HG02981 (cell line): ENCODE results near the gene MAP7D3.
"Not testable (repeated sequence)": the region's sequence is repeated elsewhere in the genome, so short reads cannot be mapped to it uniquely, and the experiment has no call there.

Experiments
- ATAC-seq: cut with Tn5 transposase; IDR thresholded peaks from one replicate; pipeline ENCODE4 v1.9.1; 2021; ENCODE audit warnings: mild to moderate bottlenecking, moderate library complexity; ENCODE audit not compliant: unreplicated experiment

Gene MAP7D3

DNA sequence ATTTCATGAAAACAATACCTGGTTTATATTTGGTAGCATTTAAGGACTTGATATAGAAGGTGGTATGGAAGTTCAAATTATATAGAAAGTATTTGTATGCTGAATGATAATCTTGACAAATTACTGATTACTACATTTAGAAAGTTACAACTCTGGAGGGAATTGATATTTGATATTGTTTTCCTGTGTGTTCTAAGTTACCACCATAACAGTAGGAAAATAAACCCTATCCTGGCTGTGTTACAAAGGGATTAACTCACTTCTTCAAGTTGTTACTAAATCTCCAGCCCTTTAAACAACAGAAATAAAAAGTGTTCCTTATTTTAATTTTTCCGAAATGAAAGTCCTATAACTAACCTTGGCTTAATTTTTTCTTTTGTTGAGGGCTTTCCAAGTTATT lies 67.3 kb downstream of the MAP7D3 start:
- no peak for ATAC-seq

DNA sequence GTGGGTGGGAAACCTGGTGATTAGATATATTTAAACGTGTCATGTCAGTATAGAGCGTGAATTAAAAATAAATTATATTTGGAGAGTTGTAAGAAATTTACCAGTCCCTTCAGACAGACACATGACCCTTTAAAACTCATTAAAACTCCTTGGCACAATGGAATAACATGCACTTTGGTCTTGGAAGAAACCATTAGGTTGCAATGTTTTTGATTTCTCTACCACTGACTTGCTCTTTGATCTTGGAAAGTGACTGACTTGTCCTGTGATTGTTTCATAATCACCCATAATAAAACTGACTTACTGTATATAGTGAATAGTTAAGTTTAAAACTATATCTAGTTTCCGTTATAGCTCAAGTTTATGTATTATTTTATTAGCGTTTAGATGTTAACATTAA lies 68.0 kb downstream of the MAP7D3 start:
- ATAC-seq: no peak

DNA sequence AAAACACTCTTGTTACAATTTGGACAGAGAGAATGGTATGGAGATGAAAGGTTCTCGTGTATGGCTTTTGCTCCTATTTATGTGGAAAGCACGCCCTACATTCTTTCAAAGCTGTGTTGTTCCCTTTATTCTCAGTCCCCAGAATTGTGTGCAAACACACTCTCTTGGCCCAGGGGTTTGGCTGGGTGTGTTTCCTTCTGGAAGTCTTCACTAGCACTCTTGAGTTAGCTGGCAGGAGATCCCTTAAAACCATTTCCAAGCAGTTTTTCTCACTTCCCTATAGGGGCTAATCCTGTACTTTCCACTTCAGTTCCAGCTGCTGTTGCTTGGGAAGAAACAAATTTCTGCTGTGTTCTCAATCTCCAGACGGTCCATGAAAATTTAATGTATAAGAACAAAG lies 68.8 kb downstream of the MAP7D3 start:
- ATAC-seq: no peak

DNA sequence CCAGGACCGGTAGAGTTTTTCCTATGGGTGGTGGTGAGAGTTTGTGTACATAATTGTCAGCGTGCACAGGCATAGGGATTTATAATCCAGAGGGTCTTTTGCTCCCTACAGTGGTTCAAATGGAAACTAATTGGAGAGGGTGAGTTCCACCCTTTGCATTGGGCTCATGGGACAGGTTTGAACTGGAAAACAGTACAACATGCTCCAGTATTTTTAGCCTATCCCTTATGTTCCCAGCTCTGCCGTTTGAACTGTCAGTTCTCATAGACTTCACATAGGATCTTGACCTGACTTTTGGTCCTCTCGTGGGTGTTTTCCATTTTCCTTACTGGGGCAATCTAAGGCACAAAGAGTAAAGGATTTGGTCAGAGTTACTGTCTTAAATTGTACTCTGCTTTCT lies 72.1 kb downstream of the MAP7D3 start:
- no peak for ATAC-seq

DNA sequence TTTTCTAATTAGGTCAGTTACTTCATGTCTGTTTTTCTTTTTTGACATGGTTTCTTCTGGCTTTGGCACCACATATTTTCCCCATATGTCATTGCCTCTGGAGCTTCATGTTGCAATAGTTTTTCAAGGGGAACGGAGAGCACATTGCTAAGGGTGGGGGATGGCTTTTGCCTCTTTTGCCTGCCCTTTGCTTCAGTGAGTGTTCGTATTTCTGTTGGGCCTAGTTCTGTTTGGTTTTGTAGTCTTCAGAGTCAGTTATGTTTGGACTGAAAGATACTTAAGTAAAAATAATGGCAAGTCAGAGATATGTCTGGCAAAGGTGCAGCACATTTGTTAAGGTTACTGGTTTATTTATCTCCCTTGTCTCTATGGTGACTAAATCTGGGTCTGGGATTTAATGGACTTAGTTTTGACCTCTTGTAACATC lies 74.8 kb downstream of the MAP7D3 start:
- ATAC-seq: no peak

DNA sequence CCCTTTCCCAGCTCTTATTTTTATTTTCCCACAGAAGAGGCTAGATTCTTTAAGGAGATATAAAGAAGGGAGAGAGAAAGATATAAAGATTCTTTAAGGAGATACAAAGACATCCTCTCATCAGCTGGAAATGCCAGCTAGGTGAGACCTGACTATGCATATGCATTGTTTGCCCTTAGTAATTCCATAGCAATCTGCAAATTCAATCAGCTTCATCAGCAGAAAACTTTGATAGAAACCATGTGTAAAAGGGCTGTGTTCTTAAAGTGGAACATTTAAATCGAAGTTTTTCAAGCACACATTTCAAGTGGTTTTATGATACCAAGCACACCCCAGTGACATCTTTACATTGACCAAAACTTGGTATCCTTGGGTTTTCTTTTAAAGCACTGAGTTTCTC lies 79.8 kb downstream of the MAP7D3 start:
- no peak for ATAC-seq

DNA sequence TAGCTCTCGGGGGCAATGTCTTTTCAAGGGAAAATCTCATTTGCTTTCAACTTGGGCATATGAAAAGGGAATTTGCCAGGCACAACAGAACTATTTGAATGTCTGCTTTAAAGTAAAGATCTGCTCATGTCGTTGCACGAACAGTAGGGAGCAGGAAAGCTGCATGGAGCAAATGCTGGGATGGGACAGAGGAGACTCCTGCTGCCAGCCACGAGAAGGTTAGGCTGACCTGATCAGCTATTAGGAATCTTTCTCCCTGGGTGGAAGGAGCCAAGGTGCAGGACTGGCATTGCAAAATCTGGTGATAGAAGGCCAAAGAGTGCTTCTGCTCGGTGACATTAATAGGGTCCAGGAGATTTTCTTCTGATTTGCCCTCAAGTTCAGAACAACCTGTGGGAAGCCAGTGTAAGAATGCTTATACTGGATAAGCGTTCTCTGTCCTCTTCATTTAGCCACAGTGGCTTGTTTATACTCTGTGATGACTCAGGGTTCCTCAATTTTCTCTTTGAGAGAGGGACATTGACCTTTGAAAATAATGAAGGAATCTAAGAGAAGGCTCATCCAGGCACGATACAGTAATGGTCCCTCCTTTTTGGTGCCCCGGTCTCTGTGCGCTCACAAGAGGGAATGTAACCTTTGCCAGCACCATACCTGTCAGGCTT lies 80.9 kb downstream of the MAP7D3 start:
- ATAC-seq: no peak

DNA sequence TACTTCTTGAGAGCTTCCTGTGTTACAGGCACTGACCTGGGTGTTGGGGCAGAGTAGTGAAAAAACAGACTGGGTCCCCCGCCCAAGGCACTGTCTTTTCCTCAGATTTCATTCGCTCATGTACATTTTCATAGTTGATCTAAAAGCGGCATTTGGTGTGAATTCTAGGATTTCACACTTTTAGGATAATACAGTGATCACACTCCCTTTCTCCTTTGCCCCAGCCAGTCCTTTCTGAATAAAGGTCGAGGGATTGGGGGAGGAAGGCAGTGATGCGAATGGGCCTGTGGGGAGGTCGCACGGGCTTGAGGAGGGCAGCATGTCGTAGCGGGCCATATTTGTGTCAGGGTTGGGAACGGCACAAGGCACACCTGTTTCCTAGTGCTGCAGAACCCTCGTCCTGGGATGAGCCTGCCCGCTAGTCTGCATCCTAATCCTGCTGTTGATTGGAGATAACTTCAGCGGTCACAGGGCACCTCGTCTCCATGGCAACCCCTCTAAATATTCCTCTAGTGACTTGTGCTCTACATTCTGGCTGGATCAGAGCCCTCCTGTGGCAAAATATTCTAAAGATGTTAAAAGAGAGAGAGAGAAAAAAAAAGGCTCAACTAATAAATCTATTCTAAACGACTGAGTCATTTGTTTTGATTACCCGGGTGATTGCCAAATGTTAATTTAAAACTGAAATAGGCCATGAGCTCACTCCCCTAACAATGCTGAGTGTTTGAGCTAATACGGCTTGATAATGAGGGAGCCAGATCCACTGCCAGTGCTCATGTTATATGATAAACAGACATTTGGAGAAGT lies 82.1 kb downstream of the MAP7D3 start:
- ATAC-seq: no peak

DNA sequence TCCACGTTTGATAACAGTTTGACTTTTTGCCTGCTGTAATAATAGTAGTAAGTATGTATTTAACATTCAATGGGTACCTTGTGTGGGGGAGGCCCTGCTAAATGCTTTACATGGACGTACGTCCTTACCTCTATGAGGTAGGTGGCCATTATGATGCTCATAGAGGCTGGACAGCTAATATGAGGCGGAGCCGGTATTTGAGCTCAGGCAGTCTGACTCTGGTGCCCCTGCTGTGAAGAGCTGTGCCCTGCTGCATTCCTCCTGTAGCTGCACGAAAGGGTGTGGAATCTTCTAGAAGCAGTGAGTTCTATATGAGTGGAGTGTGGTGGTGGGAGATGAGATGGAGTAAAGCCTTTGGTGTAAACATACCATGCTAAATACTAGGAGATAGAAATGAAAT lies 83.2 kb downstream of the MAP7D3 start:
- ATAC-seq: not testable (repeated sequence)

DNA sequence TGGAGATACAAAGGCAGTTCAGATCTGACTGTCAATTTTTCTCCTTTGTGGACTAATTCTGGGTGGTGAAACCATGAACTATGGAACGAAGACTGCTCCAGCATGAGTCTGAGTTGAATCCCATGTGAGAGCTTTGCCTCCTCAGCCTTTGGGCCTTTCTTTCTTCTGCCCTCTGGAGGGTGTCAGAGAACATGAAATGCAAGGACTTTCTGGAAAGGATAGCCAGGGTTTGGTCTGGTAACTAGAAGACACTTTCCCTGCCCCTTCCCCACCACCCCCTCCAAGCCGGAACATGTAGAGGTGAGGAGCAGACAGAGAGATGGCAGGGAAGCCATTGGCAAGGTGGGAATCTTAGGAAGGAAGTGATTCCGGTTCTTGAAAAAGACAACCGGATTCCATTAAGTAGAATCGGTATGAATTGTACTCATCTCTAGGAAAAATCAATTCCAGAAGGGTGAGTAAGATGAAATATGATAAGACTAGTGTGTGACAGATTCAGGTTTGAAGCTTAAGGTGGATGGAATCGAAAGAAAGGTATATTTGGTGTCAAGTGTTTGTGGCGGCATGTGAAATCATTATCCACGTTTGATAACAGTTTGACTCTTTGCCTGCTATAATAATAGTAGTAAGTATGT lies 84.9 kb downstream of the MAP7D3 start:
- ATAC-seq: no peak

DNA sequence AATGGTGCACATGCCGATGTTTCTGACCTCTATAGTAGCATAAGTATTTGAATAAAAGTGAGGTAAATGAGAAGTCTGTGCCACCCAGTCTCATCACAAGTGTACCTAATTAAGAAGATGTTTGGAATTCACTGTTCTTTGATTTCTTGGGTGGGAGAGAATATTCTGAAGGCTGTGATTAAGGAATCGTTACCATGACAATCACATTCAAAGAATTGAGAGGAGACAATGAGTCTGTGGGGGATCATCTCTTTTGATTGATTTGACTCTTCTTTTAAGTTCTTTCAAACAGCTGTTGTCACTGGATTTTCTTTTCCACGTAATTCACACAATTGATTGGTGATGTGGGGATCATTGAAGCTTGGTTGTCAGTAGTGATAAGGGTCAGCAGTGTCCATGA lies 85.8 kb downstream of the MAP7D3 start:
- no peak for ATAC-seq

DNA sequence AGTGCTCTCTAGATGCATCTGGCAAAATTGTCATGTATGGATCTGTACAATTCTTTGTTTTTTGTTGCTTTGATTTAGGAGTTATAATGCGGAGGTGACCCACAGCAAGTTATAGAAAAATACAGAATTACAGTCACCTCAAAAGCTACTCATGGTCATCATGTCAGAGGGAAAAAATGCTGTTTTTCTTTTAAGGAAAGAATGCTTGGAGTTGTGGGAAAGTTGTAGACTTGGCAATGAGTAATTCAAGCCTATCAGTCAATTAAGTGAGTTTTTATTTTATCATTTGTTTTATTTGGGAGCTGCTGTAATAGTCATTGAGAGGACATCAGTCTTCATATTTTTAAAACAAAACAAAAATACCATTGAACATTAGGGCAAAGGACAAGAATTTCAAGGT lies 87.5 kb downstream of the MAP7D3 start:
- no peak for ATAC-seq
